HG03064 (cell line): Measurements from ENCODE around the gene TRAPPC6A.

Source experiments
- ATAC-seq: cut with Tn5 transposase; IDR thresholded peaks from one replicate; pipeline ENCODE4 v1.9.1; 2021; ENCODE audit warnings: low read depth; ENCODE audit not compliant: unreplicated experiment

The TRAPPC6A gene

DNA sequence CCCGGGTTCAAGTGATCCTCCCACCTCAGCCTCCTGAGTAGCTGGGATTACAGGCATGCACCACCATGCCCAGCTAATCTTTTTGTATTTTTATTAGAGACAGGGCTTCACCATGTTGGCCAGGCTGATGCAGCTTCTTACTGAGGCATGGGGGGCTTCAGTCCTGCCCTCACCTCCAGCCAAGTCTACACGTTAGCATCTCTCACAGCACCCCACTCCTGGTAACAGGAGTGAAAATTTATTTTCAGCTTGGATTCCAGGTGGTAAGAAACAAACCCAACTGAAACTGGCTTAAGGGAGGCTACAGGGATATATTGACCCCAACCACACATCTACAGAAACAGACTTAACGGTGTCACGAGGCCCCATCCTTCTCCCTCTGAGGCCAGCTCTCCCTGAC lies 27.9 kb downstream of the TRAPPC6A start:
- ATAC-seq: no peak

DNA sequence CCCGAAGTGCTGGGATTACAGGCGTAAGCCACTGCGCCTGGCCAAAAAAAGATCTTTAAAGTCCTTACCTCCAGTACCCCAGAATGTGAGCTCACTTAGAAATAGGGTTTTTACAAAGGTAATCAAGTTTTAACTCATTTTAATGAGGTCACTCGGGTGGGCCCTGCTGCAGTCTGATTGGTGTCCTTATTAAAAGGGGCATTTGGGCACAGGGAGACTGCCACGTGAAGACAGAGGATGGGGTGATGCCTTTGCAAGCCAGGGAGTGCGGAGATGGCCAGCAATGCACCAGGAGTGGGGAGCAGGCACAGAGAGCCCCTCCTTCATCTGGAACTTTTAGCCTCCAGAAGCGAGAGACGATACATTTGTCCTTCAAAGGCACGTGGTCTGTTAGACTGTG lies 28.9 kb downstream of the TRAPPC6A start:
- no peak for ATAC-seq

DNA sequence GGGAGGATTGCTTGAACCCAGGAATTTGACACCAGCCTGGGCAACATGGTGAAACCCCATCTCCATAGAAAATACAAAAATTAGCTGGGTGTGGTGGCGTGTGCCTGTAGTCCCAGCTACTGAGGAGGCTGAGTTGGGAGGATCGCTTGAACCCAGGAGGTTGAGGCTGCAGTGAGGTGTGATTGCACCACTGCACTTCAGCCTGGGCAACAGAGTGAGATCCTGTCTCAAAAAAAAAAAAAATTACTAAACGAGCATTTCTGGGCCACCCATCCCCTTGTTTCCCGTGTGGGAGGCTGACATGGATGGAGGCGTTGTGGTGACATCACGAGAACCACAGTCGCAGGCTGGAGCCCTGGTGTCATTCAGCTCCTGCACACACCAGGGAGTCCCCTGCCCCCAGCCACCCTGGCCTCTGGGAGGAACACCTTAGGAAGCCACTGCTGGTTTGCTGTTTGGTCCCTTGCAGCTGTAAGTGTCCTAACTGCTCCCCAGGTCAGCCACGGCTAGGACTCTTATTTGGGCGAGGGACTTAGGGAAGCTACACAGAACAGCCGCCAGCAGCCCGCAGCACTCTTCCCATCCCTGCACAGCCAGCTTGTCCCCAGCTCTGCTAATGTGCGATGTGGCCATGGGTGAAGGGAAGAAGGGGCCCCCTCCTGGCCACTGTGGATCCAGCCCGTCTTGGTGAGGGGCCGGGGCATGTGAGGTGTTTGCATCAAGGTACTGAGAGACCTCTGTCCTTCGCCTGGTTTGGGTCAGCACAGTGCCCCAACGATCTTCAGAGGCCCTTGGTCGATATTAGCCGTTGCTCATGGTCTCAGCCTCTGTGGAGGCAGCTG lies 30.0 kb downstream of the TRAPPC6A start:
- ATAC-seq: no peak

DNA sequence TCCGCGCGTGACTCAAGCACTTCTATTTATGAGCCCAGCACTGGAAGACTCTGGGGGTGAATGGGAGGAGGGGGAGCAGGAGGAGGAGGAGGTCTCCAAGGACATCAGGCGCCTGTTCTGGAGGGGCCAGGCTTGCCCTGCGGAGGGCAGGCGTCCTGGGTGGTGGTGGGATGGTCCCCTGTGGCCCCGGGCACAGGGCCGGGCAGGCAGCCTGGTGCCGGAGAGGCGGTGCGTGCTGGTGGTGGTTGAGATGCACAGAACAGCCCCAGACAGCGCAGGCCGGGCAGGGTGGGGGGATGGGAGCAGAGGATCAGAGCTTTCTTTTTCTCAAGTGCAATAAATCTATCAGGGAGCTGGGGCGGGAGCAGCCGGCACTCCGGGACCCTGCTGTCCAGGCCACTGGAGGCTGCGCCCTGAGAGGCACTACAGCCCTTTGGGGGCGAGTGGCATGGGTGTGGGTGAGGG lies 31.3 kb downstream of the TRAPPC6A start:
- ATAC-seq: no peak

DNA sequence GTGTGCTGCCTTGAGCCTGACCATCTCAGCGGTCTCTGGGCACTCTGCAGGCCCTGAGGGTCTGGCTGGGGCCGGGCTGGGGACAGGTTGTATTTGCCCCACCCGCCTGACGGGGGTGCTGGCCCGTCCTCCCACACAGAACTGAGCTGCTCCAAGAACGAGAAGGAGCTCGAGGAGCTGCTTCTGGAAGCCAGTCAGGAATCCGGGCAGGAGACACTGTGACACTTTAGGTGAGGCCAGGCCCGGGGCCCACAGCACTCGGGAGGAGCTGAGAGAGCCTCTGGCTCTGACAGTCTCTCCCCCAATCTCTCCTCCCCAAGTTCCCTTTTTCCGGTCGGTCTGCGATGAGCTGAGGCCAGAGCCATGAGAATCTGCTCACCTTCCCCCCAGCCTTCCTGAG lies 31.8 kb downstream of the TRAPPC6A start:
- no peak for ATAC-seq

DNA sequence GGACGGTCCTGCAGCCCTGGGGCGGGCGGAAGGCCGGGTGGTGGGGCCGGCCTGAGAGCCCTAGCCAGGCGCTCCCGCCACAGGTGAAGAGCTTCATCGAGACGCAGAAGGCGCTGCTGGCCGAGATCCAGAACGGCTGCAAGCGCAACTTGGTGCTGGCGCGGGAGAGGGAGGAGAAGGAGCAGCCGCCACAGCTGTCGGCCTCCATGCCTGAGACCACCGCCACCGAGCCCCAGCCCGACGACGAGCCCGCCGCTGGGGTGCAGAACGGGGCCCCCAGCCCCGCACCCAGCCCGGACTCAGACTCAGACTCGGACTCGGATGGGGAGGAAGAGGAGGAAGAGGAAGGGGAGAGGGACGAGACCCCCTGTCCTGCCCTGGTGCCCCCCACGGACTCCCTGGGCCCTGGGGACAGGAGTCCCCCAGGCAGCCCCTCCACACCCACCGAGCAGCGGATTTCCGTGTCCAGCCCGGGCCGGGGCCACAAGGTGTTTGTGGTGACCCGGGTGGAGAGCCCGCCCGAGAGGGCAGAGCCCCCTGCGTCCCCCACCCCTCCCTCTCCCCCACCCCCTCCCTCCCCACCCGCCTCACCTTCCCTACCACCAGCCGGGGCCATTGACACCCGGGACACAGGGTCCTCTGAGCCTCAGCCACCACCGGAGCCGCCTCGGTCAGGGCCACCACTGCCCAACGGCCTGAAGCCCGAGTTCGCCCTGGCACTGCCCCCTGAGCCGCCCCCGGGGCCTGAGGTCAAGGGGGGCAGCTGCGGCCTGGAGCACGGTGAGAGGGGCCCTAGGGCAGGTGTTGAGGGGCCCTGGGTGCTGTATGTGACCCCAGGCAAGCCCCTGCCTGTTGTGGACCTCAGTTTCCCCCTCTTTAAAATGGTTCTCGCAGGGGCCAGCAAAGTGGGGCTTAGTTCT lies 32.5 kb downstream of the TRAPPC6A start:
- no peak for ATAC-seq

DNA sequence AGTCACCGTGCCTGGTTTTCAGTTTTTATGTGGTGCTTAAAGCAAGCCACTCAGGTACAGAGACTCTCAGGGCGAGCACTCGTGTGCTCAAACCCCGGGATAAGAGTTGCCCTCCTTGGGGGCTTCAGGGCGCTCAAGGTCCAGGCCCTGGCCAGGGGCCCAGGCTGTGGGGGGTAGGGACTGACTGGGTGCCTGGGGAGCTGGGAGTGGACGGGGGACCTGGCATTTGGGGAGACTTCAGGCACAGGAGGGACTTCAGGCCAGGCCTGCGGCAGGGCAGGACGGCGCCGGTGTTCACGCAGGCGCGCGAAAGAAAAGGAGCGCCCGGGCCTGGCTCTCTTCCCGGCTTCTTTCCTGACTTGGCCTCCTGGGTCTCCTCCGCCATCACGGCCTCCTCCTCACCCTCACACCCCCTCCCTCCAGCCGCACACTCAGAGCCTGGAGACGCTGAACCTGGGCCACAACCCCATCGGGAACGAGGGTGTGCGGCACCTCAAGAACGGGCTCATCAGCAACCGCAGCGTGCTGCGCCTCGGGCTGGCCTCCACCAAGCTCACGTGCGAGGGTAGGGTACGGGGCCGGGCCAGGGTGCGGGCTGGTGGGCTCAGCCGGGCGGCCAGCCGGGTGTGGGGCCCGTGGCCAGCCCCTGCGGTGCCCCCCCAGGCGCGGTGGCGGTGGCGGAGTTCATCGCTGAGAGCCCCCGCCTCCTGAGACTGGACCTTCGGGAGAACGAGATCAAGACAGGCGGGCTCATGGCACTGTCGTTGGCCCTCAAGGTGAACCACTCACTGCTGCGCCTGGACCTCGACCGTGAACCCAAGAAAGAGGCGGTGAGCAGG lies 33.4 kb downstream of the TRAPPC6A start:
- no peak for ATAC-seq

DNA sequence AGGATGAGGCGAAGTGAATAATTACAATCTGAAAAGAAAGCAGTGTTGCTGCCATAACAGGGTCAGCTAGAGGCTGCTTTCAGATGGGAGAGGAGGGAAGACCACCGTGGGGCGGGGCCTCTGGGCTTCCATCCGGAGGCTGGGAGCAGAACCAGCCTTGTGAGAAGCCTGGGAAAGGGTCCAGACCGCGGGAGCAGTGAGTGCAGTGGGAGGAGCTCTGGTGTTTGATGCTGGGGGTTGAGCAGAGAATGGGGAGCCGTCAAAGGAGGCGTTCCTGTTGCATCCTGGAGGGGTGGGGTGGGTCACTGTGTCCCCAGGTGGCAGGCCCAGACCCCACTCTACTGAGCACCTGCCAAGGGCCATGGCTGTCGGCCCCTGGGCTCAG lies 35.3 kb downstream of the TRAPPC6A start:
- ATAC-seq: no peak

DNA sequence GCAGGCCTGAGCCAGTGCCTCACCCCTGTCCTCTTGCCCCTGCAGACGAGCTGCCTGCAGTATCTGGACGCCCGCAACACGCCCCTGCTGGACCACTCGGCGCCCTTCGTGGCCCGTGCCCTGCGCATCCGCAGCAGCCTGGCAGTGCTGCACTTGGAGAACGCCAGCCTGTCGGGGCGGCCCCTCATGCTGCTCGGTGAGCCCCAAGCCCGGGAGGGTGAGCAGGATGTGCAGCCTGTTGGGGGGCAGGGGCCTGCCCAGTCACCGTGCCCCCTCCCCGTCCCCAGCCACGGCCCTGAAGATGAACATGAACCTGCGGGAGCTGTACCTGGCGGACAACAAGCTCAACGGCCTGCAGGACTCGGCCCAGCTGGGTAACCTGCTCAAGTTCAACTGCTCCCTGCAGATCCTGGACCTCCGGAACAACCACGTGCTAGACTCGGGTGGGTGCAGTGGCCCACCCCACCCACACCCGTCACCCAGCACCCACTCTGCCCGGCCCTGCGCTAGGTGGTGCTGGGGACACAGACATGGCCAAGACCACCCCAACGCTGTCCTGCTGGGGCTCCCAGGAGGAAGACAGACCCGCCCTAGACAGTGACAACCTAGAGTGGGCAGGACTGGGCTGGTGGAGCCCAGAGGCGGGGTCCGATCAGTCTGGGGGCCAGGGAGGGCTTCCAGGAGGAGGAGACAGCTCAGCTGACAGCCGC lies 35.9 kb downstream of the TRAPPC6A start:
- no peak for ATAC-seq

DNA sequence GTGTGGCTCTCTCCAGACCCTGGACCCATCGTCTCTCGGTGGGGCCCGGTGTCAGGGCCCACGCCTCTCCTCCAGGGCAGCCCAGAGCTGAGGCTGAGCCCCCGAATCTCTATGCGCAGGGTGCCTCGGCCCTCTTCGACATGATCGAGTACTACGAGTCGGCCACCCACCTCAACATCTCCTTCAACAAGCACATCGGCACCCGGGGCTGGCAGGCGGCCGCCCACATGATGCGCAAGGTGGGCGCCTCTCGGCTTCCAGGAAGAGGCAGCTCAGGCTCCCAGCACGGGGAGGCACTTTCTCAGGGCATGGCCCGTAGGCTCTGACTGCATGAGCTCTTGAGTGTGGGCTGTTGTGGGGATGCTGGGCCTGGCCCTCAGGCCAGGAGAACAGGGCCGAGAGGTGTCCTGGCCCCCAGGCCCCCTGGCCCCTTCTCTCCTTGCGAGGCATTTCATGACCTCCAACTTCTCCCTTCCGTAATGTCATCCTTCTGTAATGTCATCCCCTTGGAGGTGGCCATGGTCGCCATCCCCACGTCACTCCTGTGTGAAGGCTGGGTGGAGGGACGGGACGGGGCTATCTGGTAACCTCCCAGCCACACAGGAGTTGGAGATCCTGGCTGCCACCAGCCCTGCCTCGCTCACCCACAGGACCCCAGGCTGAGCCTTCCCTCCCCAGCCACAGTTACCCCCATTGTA lies 36.7 kb downstream of the TRAPPC6A start:
- no peak for ATAC-seq

DNA sequence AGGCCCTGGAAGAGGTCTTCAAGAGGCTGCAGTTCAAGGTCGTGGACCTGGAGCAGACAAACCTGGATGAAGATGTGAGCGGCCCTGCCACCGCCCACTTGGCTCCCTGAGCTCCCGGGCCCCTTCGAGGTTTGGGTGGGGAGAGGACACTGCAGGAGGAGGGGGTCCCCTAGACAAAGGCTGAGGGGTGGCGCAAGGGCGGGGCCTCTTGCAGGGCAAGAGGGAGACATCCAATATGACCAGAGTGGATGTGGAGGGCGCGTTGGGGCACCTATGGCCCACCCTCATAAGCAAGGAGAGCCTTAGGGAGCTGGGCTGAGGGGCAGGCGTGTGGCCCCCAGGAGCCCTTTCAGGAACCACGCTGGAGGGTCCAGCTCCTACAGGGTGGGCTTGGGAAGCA lies 37.5 kb downstream of the TRAPPC6A start:
- no peak for ATAC-seq

DNA sequence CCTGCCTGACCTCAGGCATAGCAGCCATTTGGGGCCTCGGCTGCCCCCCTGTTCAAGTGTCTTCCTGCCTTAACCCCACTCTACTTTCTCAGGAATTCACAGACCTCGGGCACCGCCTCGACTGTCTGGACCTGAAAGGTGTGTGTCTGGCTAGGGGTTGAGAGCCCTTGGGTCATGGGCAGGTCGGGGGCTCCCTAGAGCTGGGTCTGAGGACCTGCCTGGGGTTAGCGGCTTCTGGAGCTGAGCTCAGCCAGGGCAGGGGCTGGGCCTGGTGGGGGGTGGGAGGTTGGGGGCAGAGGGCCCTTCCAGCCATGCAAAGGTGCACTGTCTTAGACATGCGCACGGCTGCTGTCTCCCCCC lies 37.9 kb downstream of the TRAPPC6A start:
- ATAC-seq: no peak

DNA sequence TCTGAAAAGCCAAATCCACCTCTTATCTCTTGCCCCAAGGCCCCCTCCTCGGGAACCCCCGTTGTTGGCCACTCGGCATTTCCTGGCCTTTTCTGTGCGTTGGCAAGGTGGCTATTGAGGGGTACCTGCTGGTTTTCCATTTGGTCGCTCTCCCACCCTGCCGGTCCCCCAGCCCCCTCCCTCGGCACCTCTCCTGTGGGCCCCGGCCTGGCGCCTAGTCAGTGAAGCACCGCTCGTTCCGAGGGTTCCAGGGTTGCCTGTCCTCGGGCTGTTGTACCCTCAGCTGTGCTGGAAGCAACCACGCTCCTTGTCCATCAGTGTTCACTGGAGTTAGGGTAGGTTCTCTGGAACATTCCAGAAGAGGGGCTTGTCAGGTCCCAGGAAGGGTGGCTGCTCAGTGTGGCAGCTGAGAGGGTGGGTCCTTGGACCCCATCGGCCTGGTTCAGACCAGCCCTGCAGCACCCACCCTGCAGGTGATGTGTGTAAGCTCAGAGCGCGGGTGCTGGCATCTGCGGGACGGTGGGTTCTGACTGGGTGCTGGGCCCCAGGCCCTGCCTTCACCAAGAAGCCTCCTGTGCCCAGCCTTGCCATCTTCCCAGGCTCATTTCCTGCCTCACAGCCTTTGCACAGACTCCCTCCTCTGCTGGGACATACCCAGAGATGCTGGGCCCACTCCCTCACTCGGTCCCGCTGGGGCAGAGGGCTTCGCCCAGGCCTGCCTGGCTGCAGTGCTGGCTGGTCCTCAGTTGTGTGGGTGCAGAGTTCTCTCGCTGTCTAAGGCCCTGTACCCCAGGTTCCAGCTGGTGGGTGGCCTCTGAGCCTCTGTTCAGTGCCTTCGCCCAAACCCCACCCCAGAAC lies 38.5 kb downstream of the TRAPPC6A start:
- ATAC-seq: no peak

DNA sequence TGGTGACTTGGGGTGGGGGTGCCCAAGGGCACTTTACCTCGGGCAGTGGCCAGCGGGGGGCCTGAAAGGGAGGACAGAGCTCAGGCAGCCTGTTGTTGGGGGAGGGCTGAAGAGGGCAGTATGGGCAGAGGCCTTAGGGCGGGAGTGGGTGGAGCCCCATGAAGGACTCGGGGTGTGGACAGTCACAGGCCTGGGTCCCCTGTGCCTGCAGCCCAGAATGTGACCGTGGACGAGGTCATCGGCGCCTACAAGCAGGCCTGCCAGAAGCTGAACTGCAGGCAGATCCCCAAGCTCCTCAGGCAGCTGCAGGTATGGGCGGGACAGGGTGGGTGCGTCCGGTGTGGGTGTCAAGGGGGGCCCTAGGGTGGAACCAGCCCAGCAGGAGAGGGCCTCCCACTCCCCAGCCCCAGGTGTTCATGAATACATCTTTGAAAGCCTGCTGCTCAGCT lies 39.7 kb downstream of the TRAPPC6A start:
- ATAC-seq: no peak

DNA sequence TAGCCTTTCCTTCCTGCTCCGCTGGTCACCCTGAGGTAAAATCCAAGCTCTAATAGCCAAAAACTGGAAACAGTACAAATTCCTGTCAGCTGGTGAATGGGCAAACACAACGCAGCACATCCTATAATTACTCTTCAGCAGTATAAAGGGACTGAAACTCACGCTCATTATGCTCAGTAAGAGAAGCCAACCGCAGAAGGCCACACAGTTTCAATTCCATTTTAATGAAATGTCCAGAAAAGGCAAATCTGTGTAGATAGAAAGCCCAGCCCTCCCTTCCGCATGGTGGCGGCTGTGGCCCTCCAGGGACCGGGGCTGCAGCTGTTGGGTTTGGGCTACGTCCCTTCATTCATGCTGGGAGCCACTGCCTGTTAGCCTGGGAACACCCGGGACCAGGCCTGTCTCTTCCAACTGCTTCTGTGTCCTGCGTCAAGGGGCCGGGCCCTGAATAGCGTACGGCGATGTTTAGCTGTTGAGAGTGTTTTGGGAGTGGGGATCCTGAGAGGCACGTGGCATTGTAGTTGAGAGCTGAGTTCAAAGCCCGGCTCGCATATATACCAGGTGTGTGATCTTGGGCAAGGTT lies 40.8 kb downstream of the TRAPPC6A start:
- ATAC-seq: peak; percentile 58

DNA sequence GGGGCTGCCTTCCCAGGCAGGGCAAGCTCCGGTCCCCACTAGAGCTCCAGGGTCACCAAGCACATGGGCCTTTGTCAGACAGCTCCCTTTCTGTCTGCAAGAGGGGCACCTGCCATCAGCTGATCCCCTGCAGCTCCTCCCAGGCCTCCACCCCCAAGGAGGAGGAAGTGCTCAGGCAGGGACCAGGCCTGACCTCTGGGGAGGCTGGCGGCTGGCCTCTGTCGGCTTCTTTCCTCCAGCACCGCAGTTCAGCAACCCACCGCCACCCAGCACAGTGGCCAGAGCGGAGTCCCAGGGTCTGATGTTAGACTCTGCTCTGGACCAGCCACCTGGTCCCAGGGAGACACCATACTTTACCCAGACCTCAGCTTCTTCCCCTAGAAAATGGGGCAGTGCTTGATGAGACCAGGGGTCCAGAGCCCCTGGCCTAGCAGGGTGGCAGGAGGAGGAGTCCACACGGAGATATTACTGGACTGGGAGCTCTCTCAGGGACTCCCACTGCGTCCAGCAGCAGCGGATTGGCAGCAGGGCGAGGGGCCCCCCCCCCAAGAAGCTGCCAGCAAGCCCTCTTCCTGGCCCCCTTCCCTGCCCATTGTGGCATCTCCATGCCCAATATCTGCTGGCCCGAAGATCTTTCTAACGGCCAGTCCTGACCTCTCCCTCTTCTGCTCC lies 41.4 kb downstream of the TRAPPC6A start:
- ATAC-seq: no peak

DNA sequence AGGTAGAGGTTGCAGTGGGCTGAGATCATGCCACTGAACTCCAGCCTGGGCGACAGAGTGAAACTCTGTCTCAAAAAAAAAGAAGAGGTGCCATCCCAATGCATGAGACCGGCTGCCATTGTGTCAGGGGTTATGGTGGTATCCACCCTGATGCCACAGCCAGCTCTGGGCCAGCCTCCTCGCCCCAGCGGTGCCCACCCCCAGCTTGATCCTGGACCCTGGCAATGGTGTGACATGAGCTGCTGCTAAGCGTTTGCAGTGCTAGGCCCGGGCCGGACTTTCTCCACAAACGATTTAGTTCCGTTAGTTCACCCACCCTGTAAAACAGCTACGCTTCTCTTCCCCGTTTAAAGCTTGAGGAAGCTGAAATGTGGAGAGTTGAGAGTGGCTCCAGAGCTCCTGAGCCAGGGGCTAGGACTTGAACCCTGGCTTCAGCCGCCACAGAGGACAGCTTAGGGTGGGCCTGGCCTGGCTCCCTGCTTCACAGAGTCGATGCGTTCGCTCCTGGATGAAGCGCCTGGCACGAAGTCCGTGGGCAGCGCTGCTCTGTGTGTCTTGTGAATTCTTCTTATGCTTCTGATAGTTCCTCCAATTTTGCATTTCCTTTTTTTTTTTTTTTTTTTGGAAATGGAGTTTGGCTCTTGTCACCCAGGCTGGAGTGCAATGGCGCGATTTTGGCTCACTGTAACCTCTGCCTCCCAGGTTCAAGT lies 42.7 kb downstream of the TRAPPC6A start:
- ATAC-seq: no peak
